Endothelial cell of umbilical vein (primary cell): ENCODE measurements around the gene NUP205. TPM values are rescaled to one million over a fixed set of nuclear protein-coding genes. Genes with fewer than 3 reads are reported as not detected.

ENCODE experiments used
- BruUV-seq: library from RNA; stranded (reverse); fragments of 400-500 nt; replicated peaks from 2 replicates; lab custom pipeline; 2021; lab: Mats Ljungman, UMichigan
- CTCF ChIA-PET: fragments of 300-600, 350-600 bp; sonication (Branson Sonifier 250); formaldehyde crosslinking; loops from one replicate; lab custom pipeline; 2021; ENCODE audit warnings: antibody characterized with exemption, inconsistent platforms; lab: Charles Lee
- POLR2A ChIA-PET: fragments of 300-600, 350-600 bp; sonication (Branson Sonifier 250); formaldehyde crosslinking; loops from one replicate; lab custom pipeline; 2021; ENCODE audit warnings: antibody characterized with exemption, inconsistent platforms; lab: Charles Lee
- DNase-seq: peaks from one replicate; pipeline ENCODE4 v3.0.0-alpha.2; 2011; ENCODE audit warnings: low read depth, low spot score
- FAIRE-seq: peaks from 2 replicates; lab custom pipeline; 2011; peaks lifted over from hg19 to GRCh38; lab: Jason Lieb, UNC
- H2AFZ ChIP-seq: 2 replicates; pipeline ENCODE4 v1.6.0; 2012; ENCODE audit warnings: low read depth, low read length, control low read depth, inconsistent platforms
- H3K27ac ChIP-seq: 2 replicates; pipeline ENCODE4 v1.5.1; 2011; ENCODE audit warnings: low read depth, mild to moderate bottlenecking, control low read depth, low read length, moderate library complexity; ENCODE audit not compliant: insufficient read depth
- H3K27me3 ChIP-seq, 2 experiments: 2 replicates each; pipeline versions ENCODE4 v1.6.0 to v1.6.1; 2011; ENCODE audit warnings: low read length in 2 of 2, mixed read lengths in 1 of 2; ENCODE audit not compliant: control insufficient read depth in 2 of 2, insufficient read depth in 2 of 2
- H3K36me3 ChIP-seq, 2 experiments: 2 replicates in 1 of 2; 3 replicates in 1 of 2; pipeline ENCODE4 v1.5.1; 2011; ENCODE audit warnings: low read length in 2 of 2, mild to moderate bottlenecking in 1 of 2, moderate library complexity in 1 of 2; ENCODE audit not compliant: control insufficient read depth in 2 of 2, insufficient read depth in 2 of 2; ENCODE audit errors: extremely low read depth in 1 of 2
- H3K4me1 ChIP-seq: 3 replicates; pipeline ENCODE4 v1.5.1; 2011; ENCODE audit warnings: mild to moderate bottlenecking, low read length; ENCODE audit not compliant: control insufficient read depth, insufficient read depth; ENCODE audit errors: extremely low read depth
- H3K4me2 ChIP-seq: 2 replicates; pipeline ENCODE4 v1.6.1; 2011; ENCODE audit warnings: low read length, control low read depth, mixed read lengths; ENCODE audit not compliant: insufficient read depth
- H3K4me3 ChIP-seq, 3 experiments: fragments of 200-600 bp in 1 of 3; sonication (generic), shearing (Covaris generic) in 1 of 3; replicated peaks in 1 of 3; 2 replicates each; pipeline ENCODE4 v1.5.1; 2011 to 2016; ENCODE audit warnings: control low read depth in 3 of 3, low read length in 3 of 3, mild to moderate bottlenecking in 2 of 3, inconsistent platforms in 1 of 3, low read depth in 1 of 3, moderate library complexity in 1 of 3; ENCODE audit not compliant: insufficient read depth in 1 of 3
- H3K79me2 ChIP-seq: 2 replicates; pipeline ENCODE4 v1.6.0; 2012; ENCODE audit warnings: low read length, inconsistent platforms; ENCODE audit not compliant: control insufficient read depth, insufficient read depth
- H3K9ac ChIP-seq: replicated peaks from 2 replicates; pipeline ENCODE3; 2011; ENCODE audit warnings: low read length, control low read depth; ENCODE audit not compliant: insufficient read depth; ENCODE audit errors: extremely low read depth
- H3K9me1 ChIP-seq: replicated peaks from 3 replicates; pipeline ENCODE4 v1.6.0; 2011; ENCODE audit warnings: mild to moderate bottlenecking, low read length; ENCODE audit not compliant: control insufficient read depth, insufficient read depth; ENCODE audit errors: extremely low read depth
- H3K9me3 ChIP-seq: replicated peaks from 2 replicates; pipeline ENCODE4 v1.5.1; 2012; ENCODE audit warnings: low read length, inconsistent platforms; ENCODE audit not compliant: control insufficient read depth, insufficient read depth
- H4K20me1 ChIP-seq: replicated peaks from 2 replicates; pipeline ENCODE3; 2011; ENCODE audit warnings: mild to moderate bottlenecking, low read length; ENCODE audit not compliant: control insufficient read depth, insufficient read depth; ENCODE audit errors: extremely low read depth
- GATA2 ChIP-seq: IDR thresholded peaks from 2 replicates; pipeline ENCODE4 v1.7.0; 2011; ENCODE audit warnings: low read depth, mild to moderate bottlenecking, moderate library complexity, mixed read lengths, low read length; ENCODE audit not compliant: insufficient read length, insufficient read depth
- MYC ChIP-seq: IDR thresholded peaks from one replicate; pipeline ENCODE4 v1.6.1; 2011; ENCODE audit warnings: mild to moderate bottlenecking, low read depth, low read length
- POLR2A ChIP-seq: IDR thresholded peaks from 2 replicates; pipeline ENCODE4 v1.6.1; 2012; ENCODE audit warnings: low read depth, mild to moderate bottlenecking, control low read depth, low read length
- POLR2AphosphoS5 ChIP-seq: IDR thresholded peaks from 2 replicates; pipeline ENCODE4 v1.6.1; 2012; ENCODE audit warnings: low read depth, mild to moderate bottlenecking, control low read depth, low read length, moderate library complexity; ENCODE audit not compliant: insufficient read depth
- dilution Hi-C: fragments of 300-500 bp; cut with MboI; formaldehyde crosslinking; loops from one replicate; pipeline ENCODE4 v1.15.0; 2019; ENCODE audit warnings: low sequenced_read_pairs; ENCODE audit not compliant: extremely low pct_ligation_motif_present
- intact Hi-C: fragments of 100-400 bp; cut with micrococcal nuclease; formaldehyde crosslinking; loops from one replicate; pipeline ENCODE4 v1.10.0; 2022
- polyA plus RNA-seq, 4 experiments: library from polyadenylated mRNA; depleted of rRNA in 3 of 4; stranded (reverse) in 3 of 4; unstranded in 1 of 4; fragments of >200 nt; gene quantifications; 2 replicates each; pipeline versions ENCODE4 v1.2.1 to v1.2.3, GENCODE V29; 2011 to 2012; ENCODE audit warnings: missing spikeins in 1 of 4
- total RNA-seq: library from RNA; stranded (reverse); gene quantifications from 2 replicates; pipeline ENCODE4 v1.2.3, GENCODE V29; 2021
- TF ChIP-seq, protein P1 (sequence below): IDR thresholded peaks from 2 replicates; pipeline ENCODE4 v1.6.1; 2011; ENCODE audit not compliant: insufficient read depth, insufficient read length

The NUP205 gene
- total and polyA plus RNA-seq, 2 donors (not counting 3 experiments of a cell fraction or from before 2014, with no cell fraction given): 48.8 to 81.3 TPM

DNA sequence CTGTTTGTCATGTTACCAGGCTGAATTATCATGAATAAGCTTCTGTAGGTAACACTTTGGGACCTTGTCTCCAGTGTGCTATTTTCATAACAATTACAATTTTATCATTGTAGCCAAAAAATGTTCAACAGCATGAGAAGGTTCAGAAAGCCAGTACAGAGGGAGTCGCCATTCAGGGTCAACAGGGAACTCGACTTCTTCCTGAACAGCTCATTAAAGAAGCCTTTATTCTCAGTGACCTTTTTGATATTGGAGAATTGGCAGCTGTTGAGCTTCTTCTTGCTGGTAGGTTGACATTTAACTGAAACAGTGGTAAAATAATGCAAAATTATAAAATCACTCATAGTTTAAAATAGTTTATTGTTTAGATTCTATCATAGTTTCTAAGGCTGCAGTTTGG is 15.8 kb downstream of the NUP205 start:
- Histone ChIP-seq H4K20me1 (no peaks in the 10 kb centered on the region), H3K27me3 (no peaks in the 10 kb centered on the region), H3K4me2 (no peak overlapping the region), H3K79me2 (peaks cover 20% of the 10 kb centered on the region), H3K9me1 (no peaks in the 10 kb centered on the region), H3K36me3 (peaks cover 10 to 27% of the 10 kb centered on the region in 2 experiments), H3K4me3 (no peak overlapping the region), H3K9ac (no peak overlapping the region), H3K27ac (no peak overlapping the region), H3K4me1 (no peaks in the 10 kb centered on the region), H2AFZ (no peak overlapping the region), H3K9me3 (no peaks in the 10 kb centered on the region)
- TF ChIP-seq POLR2AphosphoS5 (no peak), MYC (no peak), POLR2A (no peak), GATA2 (no peak)
- intact Hi-C loops: no loop called here
- no TSS peak for BruUV-seq
- dilution Hi-C loops: no loop called here
- FAIRE-seq: no peak
- CTCF ChIA-PET: interaction anchor here (1.0 to 1.4 kb wide), 4 partner anchors 9 to 299 kb away, joined by 3 to 7 read pairs (median 4); no protein-coding TSS in a partner anchor
- POLR2A ChIA-PET: no interaction called here
- no peak for DNase-seq

DNA sequence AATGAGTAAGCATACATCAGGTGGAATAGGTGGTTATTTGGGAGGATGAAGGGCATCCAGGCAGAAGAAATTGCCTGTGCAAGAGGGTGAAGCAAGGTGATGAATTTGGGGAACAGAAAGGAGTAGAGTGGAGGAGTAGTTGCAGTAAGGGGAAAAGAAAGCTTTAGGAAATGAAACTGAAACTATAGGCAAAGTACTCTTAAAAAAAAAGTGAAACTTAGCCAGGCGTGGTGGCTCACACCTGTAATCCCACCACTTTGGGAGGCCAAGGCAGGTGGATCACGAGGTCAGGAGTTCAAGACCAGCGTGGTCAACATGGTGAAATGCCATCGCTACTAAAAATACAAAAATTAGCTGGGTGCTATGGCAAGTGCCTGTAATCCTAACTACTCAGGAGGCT is 17.6 kb downstream of the NUP205 start:
- H2AFZ ChIP-seq: no peak overlapping the region
- ChIA-PET CTCF (interaction anchor here (1.9 kb wide), 1 partner anchor 301 kb away, joined by 4 read pairs; no protein-coding TSS in a partner anchor), POLR2A (no interaction called here)
- H3K27me3 ChIP-seq: no peaks in the 10 kb centered on the region
- H3K4me3 ChIP-seq: no peak overlapping the region
- no peaks in the 10 kb centered on the region for H3K9me1 ChIP-seq
- H3K9me3 ChIP-seq: no peaks in the 10 kb centered on the region
- no peak overlapping the region for H3K27ac ChIP-seq
- FAIRE-seq (no peak), DNase-seq (no peak)
- intact Hi-C loops (no loop called here), dilution Hi-C loops (no loop called here)
- H3K79me2 ChIP-seq: peaks cover 9% of the 10 kb centered on the region
- TF ChIP-seq, protein P1, sequence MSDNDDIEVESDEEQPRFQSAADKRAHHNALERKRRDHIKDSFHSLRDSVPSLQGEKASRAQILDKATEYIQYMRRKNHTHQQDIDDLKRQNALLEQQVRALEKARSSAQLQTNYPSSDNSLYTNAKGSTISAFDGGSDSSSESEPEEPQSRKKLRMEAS: no peak
- no peaks in the 10 kb centered on the region for H4K20me1 ChIP-seq
- no TSS peak for BruUV-seq
- H3K36me3 ChIP-seq: peaks cover 10 to 33% of the 10 kb centered on the region in 2 experiments
- H3K4me2 ChIP-seq: no peak overlapping the region
- no peak overlapping the region for H3K9ac ChIP-seq
- H3K4me1 ChIP-seq: no peaks in the 10 kb centered on the region
